GM08714 (cell line): ENCODE data around the gene EWSR1.
"Not testable (repeated sequence)": the region's sequence is repeated elsewhere in the genome, so short reads cannot be mapped to it uniquely, and the experiment has no call there.

ENCODE experiments used
- H3K4me3 ChIP-seq: fragments of 200-500 bp; sonication (Bioruptor generic); 2 replicates; pipeline ENCODE4 v1.5.1; 2014; ENCODE audit warnings: mild to moderate bottlenecking, low read length, inconsistent platforms
- ZNF274 ChIP-seq: IDR thresholded peaks from 2 replicates; pipeline ENCODE4 v1.6.1; 2012; ENCODE audit warnings: mild to moderate bottlenecking, low read depth, low read length

The EWSR1 gene, protein sequence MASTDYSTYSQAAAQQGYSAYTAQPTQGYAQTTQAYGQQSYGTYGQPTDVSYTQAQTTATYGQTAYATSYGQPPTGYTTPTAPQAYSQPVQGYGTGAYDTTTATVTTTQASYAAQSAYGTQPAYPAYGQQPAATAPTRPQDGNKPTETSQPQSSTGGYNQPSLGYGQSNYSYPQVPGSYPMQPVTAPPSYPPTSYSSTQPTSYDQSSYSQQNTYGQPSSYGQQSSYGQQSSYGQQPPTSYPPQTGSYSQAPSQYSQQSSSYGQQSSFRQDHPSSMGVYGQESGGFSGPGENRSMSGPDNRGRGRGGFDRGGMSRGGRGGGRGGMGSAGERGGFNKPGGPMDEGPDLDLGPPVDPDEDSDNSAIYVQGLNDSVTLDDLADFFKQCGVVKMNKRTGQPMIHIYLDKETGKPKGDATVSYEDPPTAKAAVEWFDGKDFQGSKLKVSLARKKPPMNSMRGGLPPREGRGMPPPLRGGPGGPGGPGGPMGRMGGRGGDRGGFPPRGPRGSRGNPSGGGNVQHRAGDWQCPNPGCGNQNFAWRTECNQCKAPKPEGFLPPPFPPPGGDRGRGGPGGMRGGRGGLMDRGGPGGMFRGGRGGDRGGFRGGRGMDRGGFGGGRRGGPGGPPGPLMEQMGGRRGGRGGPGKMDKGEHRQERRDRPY

GRCh38 chr22:29267858-29268510 lies at the start of gene EWSR1, which contains the start of gene RHBDD3:
TSS of gene EWSR1 (plus strand) at chr22:29268268. CDS start at chr22:29268337, 69 bp downstream.
TSS of gene RHBDD3 (minus strand) at chr22:29267981. CDS start at chr22:29265626, 2,355 bp downstream.
- TF ChIP-seq ZNF274, result no peak
- H3K4me3 ChIP-seq, result peak within 1 kb of the TSS; percentile 82

DNA sequence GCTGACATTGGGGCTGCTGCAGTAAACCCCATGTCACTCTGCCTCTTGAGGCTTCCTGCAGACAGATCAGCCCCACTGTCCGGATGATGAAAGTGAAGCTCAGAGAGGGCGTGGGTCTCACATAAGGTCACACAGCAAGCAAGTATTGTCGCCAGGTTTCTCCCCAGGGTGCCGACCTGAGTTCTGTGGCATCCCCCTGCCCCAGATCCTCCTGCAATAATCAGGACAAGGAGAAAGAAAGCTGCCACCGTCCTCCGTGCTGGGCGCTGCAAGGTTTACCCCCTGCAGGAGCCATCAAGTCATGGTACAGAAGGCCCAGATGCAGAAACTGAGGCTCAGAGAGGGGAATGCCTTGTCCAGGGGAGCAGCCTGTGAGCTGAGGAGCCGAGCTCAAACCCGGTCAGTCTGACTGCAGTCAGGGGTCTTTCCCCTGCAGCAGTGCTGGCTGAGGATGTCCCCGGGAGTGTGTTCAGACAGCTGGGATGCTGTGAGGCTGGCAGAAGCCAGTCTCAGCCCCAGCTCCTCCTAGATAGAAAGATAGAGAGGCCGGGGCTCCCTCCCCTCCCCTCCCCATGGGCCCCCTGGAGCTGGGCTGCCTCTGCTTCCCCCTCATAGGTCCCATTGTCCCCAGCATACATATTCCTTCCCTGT lies 49.2 kb upstream of the EWSR1 start:
- H3K4me3 ChIP-seq, result no peak overlapping the region
- TF ChIP-seq ZNF274, result no peak

DNA sequence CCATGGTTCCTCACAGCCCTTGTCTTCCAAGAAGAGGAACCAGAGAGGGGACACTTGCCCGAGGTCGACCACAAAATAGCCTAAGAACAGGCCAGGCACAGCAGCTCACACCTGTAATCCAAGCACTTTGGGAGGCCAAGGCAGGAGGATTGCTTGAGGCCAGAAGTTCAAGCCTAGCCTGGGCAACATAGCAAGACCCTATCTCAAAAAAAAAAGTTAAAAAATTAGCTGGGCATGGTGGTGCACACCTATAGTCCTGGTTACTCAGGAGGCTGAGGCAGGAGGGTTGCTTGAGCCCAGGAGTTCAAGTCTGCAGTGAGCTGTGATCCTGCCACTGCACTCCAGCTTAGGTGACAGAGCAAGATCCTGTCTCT lies 48.7 kb upstream of the EWSR1 start:
- not testable (repeated sequence) for H3K4me3 ChIP-seq

- TF ChIP-seq ZNF274, result no peak
- H3K4me3 ChIP-seq, result no peak overlapping the region
These were observed 48.0 kb upstream of the EWSR1 start for GRCh38 chr22:29219881-29220670.

DNA sequence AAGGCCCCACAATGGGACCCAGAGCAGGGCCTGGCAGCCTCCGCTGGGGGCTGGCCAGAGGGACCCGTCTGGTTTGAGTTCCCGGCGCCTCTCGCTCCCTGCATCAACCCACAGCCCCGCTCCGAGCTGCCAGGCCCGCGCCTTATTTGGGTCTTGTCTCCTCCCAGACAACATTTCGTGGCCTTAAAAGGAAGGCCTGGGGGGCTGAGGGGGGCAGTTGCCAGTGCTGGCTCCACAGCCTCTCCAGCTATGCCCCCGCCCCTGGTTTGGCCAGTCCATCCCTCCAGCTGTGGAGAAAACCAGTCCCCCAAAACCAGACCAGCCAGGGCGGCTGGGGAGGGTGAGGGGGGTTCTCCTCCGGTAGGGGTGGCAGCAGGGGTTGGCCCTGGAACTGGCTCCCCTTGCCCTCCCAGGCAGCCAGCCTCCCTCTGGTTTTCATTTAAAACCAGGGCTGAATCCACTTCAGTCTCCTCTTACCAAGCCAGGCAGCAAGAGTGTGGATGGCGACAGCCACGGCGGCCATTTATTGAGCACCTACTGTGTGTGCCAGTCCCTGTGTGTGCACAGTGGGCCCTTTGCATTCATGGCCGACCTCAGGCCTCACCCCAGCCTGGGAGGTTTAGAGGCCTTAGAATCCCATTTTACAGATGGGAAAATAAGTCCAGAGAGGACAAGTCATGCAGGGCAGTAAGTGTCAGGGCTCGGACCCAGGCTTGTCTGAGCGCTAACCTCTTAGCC lies 43.8 kb upstream of the EWSR1 start:
- no peak overlapping the region for H3K4me3 ChIP-seq
- TF ChIP-seq ZNF274, result no peak

GRCh38 chr22:29224859-29225410 lies 43.1 kb upstream of the EWSR1 start:
- TF ChIP-seq ZNF274, result no peak
- no peak overlapping the region for H3K4me3 ChIP-seq

DNA sequence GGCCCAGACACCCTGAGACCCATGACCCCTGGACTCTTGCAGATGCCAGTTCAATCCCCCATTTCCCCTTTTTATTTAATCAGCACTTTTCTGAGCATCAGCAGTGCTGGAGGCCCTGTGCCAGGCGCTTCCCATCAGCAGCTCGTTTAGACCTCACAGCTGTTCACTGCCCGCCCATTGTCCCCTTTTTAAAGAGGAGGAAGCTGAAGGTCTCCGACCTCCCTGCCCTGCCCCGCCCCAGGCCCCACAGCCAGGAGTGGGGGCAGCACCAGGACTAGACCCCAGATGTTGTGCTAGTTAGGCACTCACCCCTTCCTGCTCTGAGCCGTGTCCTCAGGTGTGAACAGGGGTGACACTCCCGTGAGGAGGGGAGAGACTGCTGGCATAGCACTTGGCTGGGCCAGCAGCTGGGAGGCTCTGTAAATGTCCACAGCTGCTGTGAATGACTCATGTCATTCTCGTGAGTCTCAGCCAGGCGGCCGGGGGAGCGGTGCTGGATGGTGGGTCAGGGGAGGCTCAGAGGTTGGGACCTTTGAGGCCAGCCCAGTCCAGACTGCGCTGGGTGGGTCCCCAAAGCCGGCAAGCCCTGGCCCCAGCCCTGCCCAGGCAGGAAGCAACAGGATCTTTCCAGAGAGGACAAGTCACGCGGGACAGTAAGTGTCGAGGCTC lies 42.5 kb upstream of the EWSR1 start:
- no peak overlapping the region for H3K4me3 ChIP-seq
- no peak for TF ChIP-seq ZNF274

DNA sequence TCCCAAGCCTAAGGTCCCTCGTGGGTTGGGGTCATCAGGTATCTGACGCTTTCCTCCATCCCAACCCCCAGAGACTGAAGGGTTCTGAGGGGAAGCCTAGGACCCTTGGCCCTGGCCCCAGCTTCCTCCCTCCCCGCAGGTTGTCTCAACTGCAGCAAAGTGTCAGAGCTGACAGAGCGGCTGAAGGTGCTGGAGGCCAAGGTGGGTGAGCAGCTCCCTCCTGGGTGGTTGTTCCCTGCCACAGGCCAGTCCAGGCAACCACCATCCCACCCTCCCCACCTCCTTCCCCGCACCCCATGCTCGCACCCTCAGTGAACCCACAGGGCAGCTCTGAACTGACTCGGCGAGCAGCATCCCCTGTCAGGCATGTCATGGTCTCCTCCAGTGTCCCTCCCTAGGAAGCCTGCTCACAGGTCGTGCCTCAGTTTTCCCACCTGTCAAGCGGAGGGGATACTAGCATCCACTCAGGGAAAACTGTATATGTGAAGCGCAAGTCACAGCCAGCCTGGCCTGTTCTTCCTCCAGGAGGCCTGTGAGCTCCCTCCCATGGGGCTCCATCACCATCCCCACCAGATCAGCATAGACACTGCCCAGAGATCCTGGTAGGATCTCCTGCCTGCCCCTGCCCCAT lies 41.6 kb upstream of the EWSR1 start:
- H3K4me3 ChIP-seq, result no peak overlapping the region
- TF ChIP-seq ZNF274, result no peak

GRCh38 chr22:29230972-29231875 lies 36.8 kb upstream of the EWSR1 start:
- no peak for TF ChIP-seq ZNF274

DNA sequence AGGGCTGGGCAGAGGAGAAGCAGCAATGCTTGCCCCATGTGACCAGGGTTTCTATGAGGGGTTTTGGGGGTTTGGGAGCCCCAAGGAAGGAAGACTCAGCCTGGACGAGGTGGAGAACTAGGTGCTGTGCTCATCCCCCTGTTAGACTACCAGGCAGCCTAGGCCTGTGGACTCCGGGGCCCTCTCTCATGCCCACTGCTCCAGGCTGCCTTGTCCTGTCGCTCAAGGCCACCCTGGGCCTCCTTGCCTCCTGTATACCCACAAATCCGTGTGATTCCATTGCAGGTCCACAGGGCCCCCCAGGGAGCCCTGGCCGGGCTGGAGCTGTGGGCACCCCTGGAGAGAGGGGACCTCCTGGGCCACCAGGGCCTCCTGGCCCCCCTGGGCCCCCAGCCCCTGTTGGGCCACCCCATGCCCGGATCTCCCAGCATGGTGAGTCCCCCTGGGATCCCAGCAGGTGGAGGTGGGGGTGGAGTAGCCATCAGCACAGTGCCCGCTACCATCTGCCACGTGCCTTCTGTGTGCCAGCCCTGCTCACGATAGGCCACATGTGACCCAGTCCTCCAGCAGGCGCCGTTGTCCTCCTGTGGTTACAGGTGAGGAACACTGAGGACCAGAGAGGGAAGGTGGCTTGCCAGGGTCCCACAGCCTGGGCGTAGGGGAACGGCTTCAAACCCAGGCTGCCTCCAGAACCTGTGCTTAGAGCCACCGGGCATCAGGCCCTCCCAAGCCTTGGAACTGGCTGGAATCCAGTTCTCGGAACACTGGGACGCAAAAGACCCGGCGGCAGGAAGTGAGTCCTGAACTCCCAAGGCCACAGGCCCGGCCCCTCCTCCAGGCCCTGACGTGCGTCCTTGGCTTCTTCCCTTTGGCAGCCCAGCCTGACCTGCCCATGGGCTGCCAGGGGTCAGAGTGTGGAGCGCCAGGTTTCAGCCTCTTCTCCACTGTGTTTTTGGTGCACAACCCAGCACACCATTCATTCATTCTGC lies 35.8 kb upstream of the EWSR1 start:
- TF ChIP-seq ZNF274, result no peak

More at GRCh38 chr22:29230972-29231875, 36.8 kb upstream of the EWSR1 start:
- H3K4me3 ChIP-seq, result no peak overlapping the region

More for the DNA sequence above, 35.8 kb upstream of the EWSR1 start:
- no peak overlapping the region for H3K4me3 ChIP-seq
